HPDE6-E6E7 (cell line): ENCODE measurements around the gene KRTAP1-3.
"Not testable (repeated sequence)": the region's sequence is repeated elsewhere in the genome, so short reads cannot be mapped to it uniquely, and the experiment has no call there.

Source experiments
- DNase-seq: peaks from one replicate; pipeline ENCODE4 v3.0.0; 2011; ENCODE audit warnings: missing footprints; ENCODE audit errors: extremely low spot score

Gene KRTAP1-3

GRCh38 chr17:41054556-41054955, 19.9 kb upstream of the KRTAP1-3 start:
- not testable (repeated sequence) for DNase-seq

DNA sequence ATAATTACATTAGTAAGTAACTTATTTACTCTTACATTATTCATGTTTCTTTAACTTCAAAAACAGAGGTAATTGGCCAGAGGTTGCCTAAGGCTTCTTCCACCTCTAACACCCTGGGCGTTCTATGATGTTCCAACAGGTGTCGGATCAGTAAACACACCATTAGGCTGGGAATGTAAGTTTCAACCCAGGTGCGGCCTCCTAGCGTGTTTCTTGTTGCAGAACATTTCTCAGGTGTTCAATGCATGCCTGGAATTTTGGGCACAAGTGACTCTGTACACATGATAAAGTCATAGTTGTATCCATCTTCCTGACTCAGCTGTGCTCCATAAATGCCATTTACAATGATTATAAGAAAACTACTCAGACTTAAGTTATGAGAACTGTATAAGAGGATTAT, 19.4 kb upstream of the KRTAP1-3 start:
- no peak for DNase-seq

GRCh38 chr17:41052566-41052965, 17.9 kb upstream of the KRTAP1-3 start:
- DNase-seq = no peak

DNA sequence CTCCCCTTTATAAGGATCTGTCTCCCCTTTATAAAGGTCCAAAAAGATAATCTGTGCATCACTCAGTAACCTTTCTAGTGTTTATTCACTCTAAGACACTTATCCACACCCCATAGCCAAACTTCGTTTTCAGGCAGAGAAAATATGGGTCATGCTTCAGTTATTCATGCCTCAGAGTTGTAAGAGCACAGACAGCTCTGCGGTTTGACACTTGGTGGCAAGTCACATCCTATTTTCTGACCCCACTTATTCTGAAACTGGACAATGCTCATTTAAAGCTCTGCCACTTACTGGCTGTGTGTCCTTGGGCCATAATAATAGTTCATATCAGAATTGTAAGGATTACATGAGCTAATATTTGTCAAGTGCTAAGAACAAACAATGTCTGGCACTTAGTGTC, 14.4 kb upstream of the KRTAP1-3 start:
- peak; percentile 22 for DNase-seq

GRCh38 chr17:41048441-41048840, 13.8 kb upstream of the KRTAP1-3 start:
- peak; percentile 20 for DNase-seq

DNA sequence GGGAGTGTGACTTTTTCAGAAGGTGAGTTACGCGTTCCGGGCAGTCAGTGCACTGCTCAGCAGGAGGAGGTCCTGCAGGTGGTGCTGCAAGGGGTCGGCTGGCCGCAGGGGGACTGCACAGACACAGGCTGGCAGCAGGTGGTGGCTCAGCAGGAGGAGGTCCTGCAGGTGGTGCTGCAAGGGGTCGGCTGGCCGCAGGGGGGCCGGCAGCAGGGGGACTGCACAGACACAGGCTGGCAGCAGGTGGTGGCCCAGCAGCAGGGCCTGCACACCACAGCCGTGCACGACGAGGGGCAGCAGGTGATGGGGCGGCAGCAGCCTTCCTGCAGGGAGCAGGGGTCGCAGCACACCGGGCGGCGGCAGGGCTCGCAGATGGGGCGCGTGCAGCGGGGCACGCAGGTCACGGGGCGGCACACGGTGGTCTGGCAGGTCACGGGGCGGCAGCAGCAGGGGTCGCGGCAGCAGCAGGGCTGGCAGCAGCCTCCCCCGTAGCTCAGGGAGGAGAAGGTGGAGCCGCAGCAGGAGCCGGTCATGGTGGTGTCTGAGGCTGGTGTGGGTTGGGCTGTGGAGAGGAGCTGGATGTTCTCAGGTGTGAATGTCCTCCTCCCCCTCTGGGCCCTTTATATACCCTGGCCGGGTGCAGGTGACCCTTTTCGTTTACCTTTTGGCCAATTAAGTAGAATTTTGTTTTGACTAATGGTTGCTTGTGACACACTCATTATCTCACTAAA, 12.2 kb upstream of the KRTAP1-3 start, which contains the start of gene KRTAP2-1:
Gene KRTAP2-1, minus strand, starts transcription at position 582 of the 731 bp plus-strand sequence. Its CDS starts 49 bp downstream, at position 533.
- not testable (repeated sequence) for DNase-seq

- DNase-seq = no peak
Observed at GRCh38 chr17:41042953-41043352, 8.3 kb upstream of the KRTAP1-3 start.

GRCh38 chr17:41040783-41041571, 6.3 kb upstream of the KRTAP1-3 start, which contains the start of gene KRTAP1-1:
TSS of gene KRTAP1-1 (minus strand) at chr17:41041450. CDS start at chr17:41041397, 53 bp downstream.
- DNase-seq = not testable (repeated sequence)

- DNase-seq = no peak
Observed at GRCh38 chr17:41037853-41038350, 3.2 kb upstream of the KRTAP1-3 start.

GRCh38 chr17:41029633-41030245, 4.9 kb downstream of the KRTAP1-3 start, which contains the start of gene KRTAP1-4:
TSS of gene KRTAP1-4 (minus strand) at chr17:41030195. CDS start at chr17:41030078, 117 bp downstream.
- DNase-seq = no peak

- DNase-seq = no peak
Observed at GRCh38 chr17:41026715-41027471, 7.8 kb downstream of the KRTAP1-3 start, which contains the start of gene KRTAP1-5. TSS of gene KRTAP1-5 (minus strand) at chr17:41027208. CDS start at chr17:41027155, 53 bp downstream.

- DNase-seq = no peak
Observed at GRCh38 chr17:41024697-41025096, 10.0 kb downstream of the KRTAP1-3 start.

DNA sequence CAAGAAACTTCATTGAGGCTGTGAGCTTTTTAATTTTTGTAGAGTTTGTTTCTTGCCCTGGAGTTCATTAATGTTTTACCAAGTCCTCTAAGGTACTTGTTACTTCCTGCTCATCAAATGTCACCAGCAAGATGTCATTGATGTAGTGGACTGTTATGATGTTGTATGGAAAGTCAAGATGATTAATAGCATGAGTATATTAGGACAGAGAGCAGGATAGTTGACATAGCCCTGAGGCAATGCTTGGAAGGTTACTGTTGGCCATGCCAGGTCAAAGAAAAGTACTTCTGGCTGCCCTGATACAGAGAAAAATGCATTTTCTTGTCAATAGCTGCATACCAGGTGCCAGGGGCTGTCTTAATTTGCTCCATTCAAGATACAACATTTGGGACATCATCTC, 14.3 kb downstream of the KRTAP1-3 start:
- DNase-seq = no peak

DNA sequence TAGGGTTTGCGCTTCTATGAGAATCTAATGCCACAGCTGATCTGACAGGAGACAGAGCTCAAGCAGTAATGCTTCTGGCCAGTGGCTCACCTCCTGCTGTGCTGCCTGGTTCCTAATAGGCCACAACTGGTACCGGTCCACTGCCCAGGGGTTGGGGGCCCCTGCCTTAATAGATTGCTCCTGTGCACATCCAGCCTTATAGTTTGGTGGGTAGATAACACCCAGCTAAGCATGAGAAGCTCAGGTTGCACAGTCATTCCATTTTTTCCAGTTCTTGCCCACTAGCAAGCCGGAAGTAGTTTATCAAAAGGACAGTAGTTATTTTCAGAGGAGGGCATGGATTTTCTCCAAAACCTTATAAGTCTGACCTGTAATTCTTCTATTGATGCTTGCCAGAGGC, 15.3 kb downstream of the KRTAP1-3 start:
- DNase-seq = no peak

GRCh38 chr17:41018541-41018940, 16.1 kb downstream of the KRTAP1-3 start:
- DNase-seq = no peak

DNA sequence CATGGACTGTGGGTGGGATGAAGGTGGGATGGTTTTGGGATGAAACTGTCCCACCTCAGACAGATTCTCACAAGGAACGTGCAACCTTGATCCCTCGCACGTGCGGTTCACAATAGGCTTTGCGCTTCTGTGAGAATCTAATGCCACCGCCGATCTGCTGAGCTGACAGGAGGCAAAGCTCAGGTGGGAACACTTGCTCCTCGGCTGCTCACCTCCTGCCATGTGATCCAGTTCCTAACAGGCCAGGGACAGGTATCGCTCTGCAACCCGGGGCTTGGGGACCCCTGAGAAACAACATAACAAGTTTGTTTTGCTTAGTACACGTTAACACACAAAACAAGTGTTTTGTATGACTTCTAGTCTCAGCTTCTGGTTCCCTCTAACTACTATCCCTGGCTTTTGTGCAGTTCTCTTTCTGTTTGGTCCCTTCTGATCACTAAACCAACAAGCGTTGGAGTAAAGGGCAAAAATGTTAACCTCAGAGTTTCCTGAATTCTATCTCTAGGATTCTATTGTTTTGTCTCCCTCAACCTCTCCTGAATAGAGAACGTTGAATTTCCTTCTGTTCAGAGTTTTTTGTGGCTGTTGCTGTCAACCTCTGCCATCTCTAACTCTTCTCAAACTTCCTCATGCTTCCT, 18.0 kb downstream of the KRTAP1-3 start:
- no peak for DNase-seq

- DNase-seq = no peak
Observed at GRCh38 chr17:41015454-41015853, 19.2 kb downstream of the KRTAP1-3 start.

GRCh38 chr17:41013606-41014005, 21.1 kb downstream of the KRTAP1-3 start:
- no peak for DNase-seq

GRCh38 chr17:41013181-41013580, 21.5 kb downstream of the KRTAP1-3 start:
- no peak for DNase-seq

GRCh38 chr17:41012326-41013120, 22.2 kb downstream of the KRTAP1-3 start:
- DNase-seq = no peak
